ENCODE data around the gene PRKG1.

Gene PRKG1

GRCh38 chr10:51074238-51075028 is at the start of gene PRKG1:
PRKG1 (plus strand) TSS chr10:51074487.
- DNase-seq (ENCODE audit: low spot score), result peak; percentile 80

DNA sequence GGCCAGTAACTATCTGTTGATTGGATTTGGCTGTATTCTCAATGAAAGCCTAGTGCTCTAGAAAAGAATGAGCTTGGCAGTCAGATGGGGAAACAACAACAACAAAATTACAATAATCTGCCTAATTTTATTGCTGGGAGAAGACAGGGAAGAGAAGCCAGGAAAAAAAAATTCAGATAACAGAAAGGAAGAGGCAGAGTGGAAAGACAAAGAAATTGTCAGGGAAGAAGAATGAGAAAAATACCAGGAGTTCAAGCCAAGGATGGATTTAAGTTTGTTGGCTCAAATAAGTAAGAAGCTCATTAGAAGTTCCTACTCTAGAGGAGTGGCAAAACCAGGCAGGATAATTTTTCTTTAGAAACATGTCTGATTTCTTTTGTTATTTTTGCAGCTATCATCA is 45.9 kb upstream of the PRKG1 start:
- DNase-seq (ENCODE audit: low spot score), result no peak

- DNase-seq (ENCODE audit: low spot score), result no peak
These were observed 45.1 kb upstream of the PRKG1 start for GRCh38 chr10:51029172-51029641.

- DNase-seq (ENCODE audit: low spot score), result no peak
These were observed 43.8 kb upstream of the PRKG1 start for GRCh38 chr10:51030480-51030879.

DNA sequence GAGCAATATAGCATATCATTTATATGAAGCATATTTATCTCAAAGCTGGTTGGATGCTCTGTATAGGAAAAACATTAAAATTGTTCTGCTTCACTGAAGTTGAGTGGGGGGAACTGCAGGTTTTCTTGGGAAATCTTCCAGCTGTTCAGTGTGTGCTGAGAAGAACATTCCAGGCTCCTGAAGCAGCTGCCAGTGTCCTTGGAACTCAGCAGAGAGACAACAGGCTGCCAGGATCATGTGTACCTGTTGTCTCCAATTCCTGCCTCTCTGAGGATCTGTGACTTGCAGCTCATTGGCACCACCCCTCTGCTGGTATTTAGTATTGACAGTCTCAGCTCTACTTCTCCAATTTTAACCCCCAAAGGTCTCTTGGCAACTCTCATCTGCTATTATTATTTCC is 42.3 kb upstream of the PRKG1 start:
- DNase-seq (ENCODE audit: low spot score), result no peak

DNA sequence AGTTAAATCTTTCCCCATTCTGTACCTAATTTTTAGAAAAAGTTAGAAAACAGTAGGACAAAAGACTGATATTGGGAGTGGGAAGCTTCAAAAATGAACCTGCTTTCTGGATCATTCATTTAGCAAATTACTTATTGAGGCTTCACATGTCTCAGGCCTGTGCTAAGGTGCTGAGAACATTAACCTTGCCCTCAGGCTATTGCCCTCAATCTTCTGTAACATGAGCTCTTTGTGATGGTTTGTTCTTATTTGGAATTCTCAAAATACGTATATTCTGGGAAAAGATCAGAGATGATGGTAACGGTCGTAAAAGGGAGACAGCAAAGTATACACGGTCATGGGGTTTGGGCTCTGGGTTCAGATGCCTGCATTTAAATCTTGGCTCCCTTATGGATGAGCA is 39.5 kb upstream of the PRKG1 start:
- no peak for DNase-seq (ENCODE audit: low spot score)

DNA sequence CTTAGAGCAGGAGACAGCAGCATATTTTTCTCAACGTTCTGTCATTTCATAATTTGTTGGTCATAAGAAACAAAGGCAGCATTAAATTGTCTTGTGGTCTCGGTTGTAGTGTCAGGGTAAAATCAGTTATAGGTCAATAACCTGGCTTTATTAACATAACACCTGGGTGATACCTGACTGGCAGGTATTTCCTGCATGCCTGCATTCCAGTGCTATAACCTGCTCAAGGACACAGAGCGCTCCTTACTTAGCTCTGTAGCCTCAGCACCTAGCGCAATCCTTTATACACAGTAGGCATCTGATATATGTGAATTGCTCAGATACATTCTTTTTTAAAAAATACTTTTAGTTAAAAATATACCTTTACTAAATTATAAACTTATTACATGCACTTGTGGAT is 38.9 kb upstream of the PRKG1 start:
- DNase-seq (ENCODE audit: low spot score), result no peak

DNA sequence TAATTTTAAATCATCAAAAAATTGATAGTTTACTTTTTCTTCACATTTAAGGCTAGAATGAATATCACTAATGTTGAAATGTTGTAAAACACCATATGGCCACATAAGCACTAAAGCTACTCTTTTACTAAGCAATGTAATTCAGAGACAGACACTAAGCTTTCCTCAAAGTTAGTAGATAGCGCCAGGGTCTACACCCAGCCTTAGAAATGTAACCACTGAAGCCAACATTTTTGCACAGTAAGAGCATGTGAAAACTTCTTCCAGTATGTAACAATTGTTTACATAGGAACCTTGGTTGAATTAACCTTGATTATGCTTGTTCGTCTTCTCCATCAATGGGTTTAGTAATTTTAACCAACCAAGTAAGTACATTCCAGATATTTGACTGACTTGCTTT is 28.4 kb upstream of the PRKG1 start:
- DNase-seq (ENCODE audit: low spot score), result no peak

DNA sequence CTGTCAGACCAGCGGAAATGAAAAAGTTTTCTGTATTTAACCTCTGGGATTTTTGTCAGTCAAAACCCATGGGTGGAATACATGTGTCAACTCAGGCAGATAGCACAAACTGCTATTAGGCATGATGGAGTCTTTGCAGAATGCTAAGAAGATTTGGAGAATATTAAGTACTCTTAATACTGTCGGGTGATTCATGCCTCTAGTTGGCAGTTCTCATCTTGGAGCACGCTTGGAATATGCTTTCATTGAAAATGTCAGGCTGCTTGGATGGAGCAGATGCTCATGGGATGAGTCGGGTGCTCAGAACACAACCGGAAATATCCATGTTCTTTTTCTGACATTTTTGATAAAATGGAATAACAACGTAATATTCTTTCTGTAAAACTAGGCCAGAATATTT is 27.6 kb upstream of the PRKG1 start:
- no peak for DNase-seq (ENCODE audit: low spot score)

DNA sequence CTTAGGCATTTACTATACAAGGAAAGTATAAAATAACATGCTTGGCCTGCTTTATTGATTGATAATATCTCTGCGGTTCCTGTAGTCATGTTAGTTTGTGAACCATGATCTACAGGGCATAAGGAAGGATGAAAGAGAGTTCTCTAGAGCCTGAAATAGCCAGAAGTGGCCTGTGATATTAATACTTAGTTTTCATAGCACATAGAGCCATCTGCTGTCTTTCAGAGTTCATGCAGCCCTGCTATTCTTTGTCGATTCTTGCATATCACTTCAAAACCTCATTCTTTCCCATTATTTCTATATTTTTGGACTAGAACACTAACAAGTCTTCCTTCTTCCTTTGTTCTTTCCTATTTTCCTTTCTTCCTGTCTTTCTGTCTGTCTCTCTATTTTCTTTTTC is 26.4 kb upstream of the PRKG1 start:
- no peak for DNase-seq (ENCODE audit: low spot score)

GRCh38 chr10:51048792-51049191 is 25.5 kb upstream of the PRKG1 start:
- DNase-seq (ENCODE audit: low spot score), result no peak

DNA sequence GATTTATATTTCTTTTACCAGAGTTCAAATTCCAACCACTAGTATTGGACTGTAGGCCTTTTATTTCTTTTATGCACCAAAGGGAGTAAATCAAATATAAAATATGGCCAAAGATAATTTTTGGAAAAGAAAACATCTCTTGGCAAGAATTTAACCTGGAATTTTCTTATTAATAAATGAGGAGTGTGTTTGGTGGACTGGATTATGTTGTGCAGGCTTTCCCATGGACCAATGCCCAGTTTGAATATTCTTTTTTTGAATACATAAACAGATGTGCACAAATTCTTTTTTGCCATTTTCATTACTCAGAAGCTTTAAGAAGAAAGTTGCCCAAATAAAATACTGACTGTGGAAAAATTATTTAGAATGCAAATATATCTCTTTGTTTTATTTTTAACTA is 22.1 kb upstream of the PRKG1 start:
- DNase-seq (ENCODE audit: low spot score), result no peak

DNA sequence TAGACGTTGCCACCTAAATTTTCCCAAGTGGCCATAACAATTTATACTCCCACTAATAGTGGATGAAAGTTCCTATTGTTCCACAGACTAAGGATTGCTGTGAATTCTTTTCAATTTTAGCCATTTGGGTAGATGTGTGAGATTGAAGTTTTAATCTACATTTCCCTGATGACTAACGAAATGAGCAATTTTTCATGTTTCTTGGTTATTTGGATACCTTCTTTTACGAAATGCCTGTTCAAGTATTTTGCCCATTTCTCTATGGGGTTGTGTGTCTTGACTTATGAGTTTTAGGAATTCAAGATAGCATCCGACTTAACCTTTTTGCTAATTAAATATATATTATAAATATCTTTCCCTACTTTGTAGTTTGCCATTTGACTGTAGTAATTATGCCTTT is 16.4 kb upstream of the PRKG1 start:
- no peak for DNase-seq (ENCODE audit: low spot score)

DNA sequence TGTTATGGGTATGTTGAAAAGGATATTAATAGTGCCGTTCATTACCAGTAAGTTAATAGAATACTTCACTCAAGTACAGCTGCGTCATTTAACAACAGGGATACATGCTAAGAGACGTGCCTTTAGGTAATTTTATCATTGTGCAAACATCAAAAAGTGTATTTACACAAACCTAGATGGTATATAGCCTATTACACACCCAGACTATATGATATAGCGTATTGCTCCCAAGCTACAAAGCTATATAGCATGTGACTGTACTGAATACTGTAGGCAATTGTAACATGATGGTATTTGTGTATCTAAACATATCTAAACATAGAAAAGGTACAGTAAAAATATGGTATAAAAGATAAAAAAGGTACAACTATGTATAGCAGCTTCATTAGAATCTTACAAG is 11.1 kb upstream of the PRKG1 start:
- no peak for DNase-seq (ENCODE audit: low spot score)

DNA sequence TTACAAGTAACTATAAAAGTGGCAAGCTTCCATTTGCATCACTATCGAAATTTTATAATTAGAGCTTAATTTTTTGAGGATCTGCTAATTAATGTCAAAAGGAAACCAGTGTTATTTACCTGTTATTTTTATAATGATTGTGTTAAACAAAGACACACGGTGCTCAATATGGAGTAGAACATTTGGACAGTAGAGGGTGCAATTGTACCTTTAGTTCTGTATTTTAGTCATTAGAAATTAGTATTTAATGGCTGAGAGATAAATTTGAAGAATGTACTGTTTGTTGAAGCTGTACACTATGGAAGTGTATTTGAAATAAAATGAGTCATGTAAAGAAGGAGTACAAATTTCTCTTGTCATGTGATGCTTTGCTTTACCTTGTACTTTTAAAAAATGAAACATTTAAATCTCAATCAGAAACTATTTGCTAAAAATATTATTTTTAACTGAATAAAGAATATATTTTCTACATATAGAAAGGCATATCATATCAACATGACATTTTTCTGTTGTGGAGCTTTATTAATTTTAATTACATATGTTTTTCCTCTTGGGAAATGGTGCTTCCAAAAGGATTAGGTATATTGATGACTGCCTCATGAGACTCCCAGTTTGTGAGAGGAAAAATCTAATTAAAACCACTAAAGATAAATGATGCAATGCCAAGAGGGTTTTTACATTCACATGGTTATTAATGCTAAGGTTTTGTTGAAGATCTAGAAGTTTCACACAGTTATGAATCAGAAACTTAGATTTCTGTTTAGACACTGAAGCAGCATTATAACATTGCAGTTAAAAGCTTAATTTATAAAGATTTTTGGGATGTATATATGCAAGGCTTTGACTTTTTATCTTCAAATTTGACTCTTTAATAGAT is 10.4 kb upstream of the PRKG1 start:
- no peak for DNase-seq (ENCODE audit: low spot score)

GRCh38 chr10:51066231-51066630 is 8.1 kb upstream of the PRKG1 start:
- no peak for DNase-seq (ENCODE audit: low spot score)

- DNase-seq (ENCODE audit: low spot score), result no peak
These were observed 2.1 kb upstream of the PRKG1 start for GRCh38 chr10:51072210-51072609.

DNA sequence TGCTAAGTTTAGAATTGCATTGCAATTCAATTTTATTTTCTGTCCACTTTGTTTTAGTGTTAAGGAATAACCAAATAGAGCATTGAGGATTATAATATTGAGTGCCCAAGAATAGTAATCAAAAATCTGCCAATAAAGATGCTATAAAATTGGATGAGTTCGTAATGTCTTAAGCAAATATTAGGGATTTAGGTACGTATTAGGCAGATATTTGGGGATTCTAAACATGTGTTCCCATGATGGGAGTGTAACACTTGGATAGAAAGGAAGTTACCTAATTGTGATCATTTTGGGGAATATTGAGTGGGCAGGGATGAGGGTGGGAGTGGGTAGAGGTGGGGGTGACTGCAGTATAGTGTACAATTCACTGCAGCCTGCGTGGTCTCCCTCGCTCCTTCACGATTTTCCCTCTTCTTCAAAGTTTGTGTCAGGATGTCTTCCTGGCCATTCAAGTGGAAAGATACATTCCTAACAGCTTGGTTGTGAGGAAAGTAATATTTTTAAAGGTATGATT is 1.3 kb upstream of the PRKG1 start:
- no peak for DNase-seq (ENCODE audit: low spot score)

DNA sequence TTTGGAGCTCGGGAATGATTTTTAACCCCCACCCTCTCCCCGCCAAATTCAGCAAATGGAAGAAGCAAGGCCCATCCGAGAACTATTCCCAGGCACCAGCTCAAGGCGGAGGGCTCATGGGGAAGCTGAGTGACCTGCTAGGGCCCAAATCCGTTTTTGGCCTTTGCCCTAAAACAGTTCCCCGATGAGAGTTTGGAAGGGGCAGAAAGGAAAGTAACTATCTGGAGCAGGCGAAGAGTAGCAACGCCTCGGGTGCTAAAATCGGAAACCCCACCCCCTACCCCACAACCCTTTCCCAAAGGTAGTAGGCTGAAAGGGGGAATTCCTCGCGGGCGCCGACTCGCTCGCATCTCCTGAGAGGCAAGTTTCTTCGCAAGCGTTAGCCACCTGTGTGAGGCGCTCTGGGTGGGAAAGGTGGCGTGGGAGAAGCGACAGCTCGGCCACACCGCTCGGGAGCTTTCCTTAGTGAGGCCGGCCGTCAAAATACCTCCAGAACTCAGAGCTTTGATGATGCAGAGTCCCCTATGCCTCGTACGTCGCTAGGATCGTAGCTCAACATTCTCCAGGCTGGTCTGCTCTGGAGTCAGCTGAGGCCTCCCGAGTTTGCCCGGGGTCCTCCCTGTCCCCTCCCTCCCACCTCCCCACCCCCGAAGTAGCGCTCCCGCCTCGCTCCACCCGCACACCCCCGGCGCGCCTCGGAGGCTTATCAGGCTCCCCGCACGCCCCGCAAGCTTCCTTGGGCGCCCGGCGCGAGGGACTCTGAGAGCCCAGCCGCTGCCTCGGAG is 642 bp upstream of the PRKG1 start:
- DNase-seq (ENCODE audit: low spot score), result peak; percentile 43

DNA sequence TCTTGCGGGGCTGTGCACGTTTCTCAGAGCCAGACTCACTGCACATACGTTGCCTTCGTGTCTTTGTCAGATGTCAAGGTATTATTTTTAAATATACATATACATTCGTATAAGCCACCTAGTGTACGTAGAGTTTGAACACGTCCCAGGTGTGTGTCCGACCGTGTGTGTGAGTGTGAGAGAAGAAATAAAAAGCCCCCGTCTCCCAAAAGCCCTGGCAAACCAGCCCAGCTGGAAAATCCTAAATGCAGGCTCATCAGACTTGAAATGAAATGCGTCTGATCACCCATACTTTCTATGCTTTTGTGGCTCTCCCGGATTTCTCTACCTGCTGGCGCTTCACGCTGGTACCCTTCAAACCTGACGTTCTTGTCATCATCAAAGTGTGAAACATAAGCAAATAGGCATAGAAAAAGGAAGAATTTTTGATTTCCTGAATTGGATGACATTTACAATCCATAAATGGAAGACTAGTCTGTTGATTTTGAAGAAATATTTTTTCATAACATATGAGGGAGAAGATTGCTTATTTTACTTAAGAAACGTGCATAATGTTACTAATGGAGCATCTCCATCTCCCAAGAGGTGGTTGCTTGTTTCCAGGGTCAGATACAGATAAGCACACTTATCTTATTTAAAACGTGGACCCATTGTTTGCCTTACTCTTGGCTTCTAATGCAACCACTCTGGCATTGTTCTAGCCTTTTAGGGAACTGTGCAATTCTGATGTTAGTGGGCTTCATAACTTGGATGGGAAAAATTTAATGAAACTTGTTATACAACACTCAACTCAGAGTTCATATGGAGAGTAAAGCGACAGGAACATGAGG is 971 bp downstream of the PRKG1 start:
- no peak for DNase-seq (ENCODE audit: low spot score)

DNA sequence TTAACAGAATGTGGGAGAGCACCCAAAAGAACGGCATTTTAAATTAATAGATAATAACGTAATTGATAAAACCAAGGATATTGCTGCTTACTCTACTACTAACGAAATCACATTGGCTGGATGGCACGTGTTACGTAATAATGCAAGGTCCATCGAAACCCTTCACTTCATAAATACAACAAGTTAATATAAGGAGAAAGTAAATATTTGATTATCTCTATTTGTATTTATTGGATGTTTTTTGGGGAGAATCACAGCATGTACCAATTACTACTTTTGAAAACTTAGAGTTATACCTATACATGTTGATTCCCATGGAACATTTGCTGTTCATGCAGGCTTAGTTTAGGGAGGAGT is 1.6 kb downstream of the PRKG1 start:
- DNase-seq (ENCODE audit: low spot score), result no peak
